Mesenchymal stem cell (in vitro differentiated cells and primary cell): ENCODE measurements around the gene IWS1.
A peak's percentile ranks its signal among the peaks of the same experiment; 100 is the strongest.

ENCODE experiments used
- DNase-seq: peaks from one replicate; pipeline ENCODE4 v3.0.0-alpha.2; 2013
- H2AFZ ChIP-seq: one replicate; pipeline ENCODE4 v1.6.1; 2013; ENCODE audit warnings: low read depth, mild to moderate bottlenecking, control low read depth, inconsistent platforms, low read length, moderate library complexity
- H2AK5ac ChIP-seq: 2 replicates; pipeline ENCODE4 v1.6.1; 2013; ENCODE audit warnings: low read length, moderate library complexity, mild to moderate bottlenecking, inconsistent platforms; ENCODE audit not compliant: severe bottlenecking
- H2BK120ac ChIP-seq: one replicate; pipeline ENCODE4 v1.6.1; 2013; ENCODE audit warnings: low read depth, mild to moderate bottlenecking, inconsistent platforms, low read length, moderate library complexity
- H2BK12ac ChIP-seq, 2 experiments: one replicate each; pipeline ENCODE4 v1.6.1; 2013; ENCODE audit warnings: inconsistent platforms in 2 of 2, low read length in 2 of 2, mild to moderate bottlenecking in 2 of 2, moderate library complexity in 2 of 2, control low read depth in 1 of 2
- H2BK15ac ChIP-seq: one replicate; pipeline ENCODE4 v1.6.1; 2013; ENCODE audit warnings: mild to moderate bottlenecking, low read depth, inconsistent platforms; ENCODE audit not compliant: poor library complexity, severe bottlenecking
- H2BK5ac ChIP-seq: 2 replicates; pipeline ENCODE4 v1.6.1; 2013; ENCODE audit warnings: low read depth, mild to moderate bottlenecking, low read length, control low read depth, inconsistent platforms; ENCODE audit not compliant: poor library complexity, severe bottlenecking
- H3K14ac ChIP-seq, 2 experiments: one replicate each; pipeline ENCODE4 v1.6.1; 2013; ENCODE audit warnings: inconsistent platforms in 2 of 2, low read length in 2 of 2, control low read depth in 1 of 2, mild to moderate bottlenecking in 1 of 2, moderate library complexity in 1 of 2
- H3K18ac ChIP-seq, 2 experiments: one replicate each; pipeline ENCODE4 v1.6.1; 2013; ENCODE audit warnings: inconsistent platforms in 2 of 2, low read length in 2 of 2, control low read depth in 1 of 2, low read depth in 1 of 2, mild to moderate bottlenecking in 1 of 2
- H3K23ac ChIP-seq, 2 experiments: one replicate each; pipeline ENCODE4 v1.6.1; 2013; ENCODE audit warnings: inconsistent platforms in 2 of 2, low read length in 2 of 2, mild to moderate bottlenecking in 2 of 2, moderate library complexity in 2 of 2, control low read depth in 1 of 2
- H3K27ac ChIP-seq: 2 replicates; pipeline ENCODE4 v1.5.1; 2013; ENCODE audit warnings: mild to moderate bottlenecking, moderate library complexity, low read length, control low read depth, inconsistent platforms; ENCODE audit not compliant: poor library complexity, severe bottlenecking
- H3K27me3 ChIP-seq, 2 experiments: 2 replicates each; pipeline versions ENCODE4 v1.6.1 to v1.7.0; 2013; ENCODE audit warnings: low read length in 2 of 2, mild to moderate bottlenecking in 2 of 2, moderate library complexity in 2 of 2, control low read depth in 1 of 2, inconsistent platforms in 1 of 2; ENCODE audit not compliant: control insufficient read depth in 1 of 2, insufficient read depth in 1 of 2
- H3K36me3 ChIP-seq, 2 experiments: 2 replicates each; pipeline versions ENCODE4 v1.6.1 to v1.7.0; 2013; ENCODE audit warnings: low read length in 2 of 2, control low read depth in 1 of 2, inconsistent platforms in 1 of 2, low read depth in 1 of 2, mild to moderate bottlenecking in 1 of 2; ENCODE audit not compliant: insufficient read depth in 2 of 2, control insufficient read depth in 1 of 2
- H3K4ac ChIP-seq, 2 experiments: one replicate each; pipeline ENCODE4 v1.6.1; 2013; ENCODE audit warnings: inconsistent platforms in 2 of 2, low read length in 2 of 2, mild to moderate bottlenecking in 2 of 2, moderate library complexity in 2 of 2, control low read depth in 1 of 2, low read depth in 1 of 2
- H3K4me1 ChIP-seq: 2 replicates; pipeline ENCODE4 v1.6.1; 2013; ENCODE audit warnings: low read depth, low read length, control low read depth; ENCODE audit not compliant: control insufficient read depth, insufficient read depth
- H3K4me2 ChIP-seq: 2 replicates; pipeline ENCODE4 v1.6.1; 2013; ENCODE audit warnings: low read length, mild to moderate bottlenecking, inconsistent platforms; ENCODE audit not compliant: poor library complexity, severe bottlenecking
- H3K4me3 ChIP-seq, 2 experiments: 2 replicates each; pipeline versions ENCODE4 v1.5.1 to v1.7.0; 2013; ENCODE audit warnings: low read length in 2 of 2, mild to moderate bottlenecking in 2 of 2, control low read depth in 1 of 2, low read depth in 1 of 2; ENCODE audit not compliant: insufficient read depth in 1 of 2
- H3K79me1 ChIP-seq: replicated peaks from 2 replicates; pipeline ENCODE4 v1.6.1; 2013; ENCODE audit warnings: mild to moderate bottlenecking, control low read depth, low read length, inconsistent platforms; ENCODE audit not compliant: poor library complexity, severe bottlenecking
- H3K9ac ChIP-seq: 2 replicates; pipeline ENCODE4 v1.7.0; 2013; ENCODE audit warnings: mild to moderate bottlenecking, low read length, moderate library complexity
- H3K9me3 ChIP-seq: 2 replicates; pipeline ENCODE4 v1.7.0; 2013; ENCODE audit warnings: mild to moderate bottlenecking, low read length; ENCODE audit not compliant: control insufficient read depth
- H4K8ac ChIP-seq: one replicate; pipeline ENCODE4 v1.6.1; 2013; ENCODE audit warnings: inconsistent platforms, mild to moderate bottlenecking, low read length, moderate library complexity
- H4K91ac ChIP-seq: one replicate; pipeline ENCODE4 v1.6.1; 2013; ENCODE audit warnings: mild to moderate bottlenecking, low read length, inconsistent platforms
- WGBS: methylation state at CpG from one replicate; pipeline ENCODE4 v1.1.7; 2013; ENCODE audit warnings: mixed read lengths; 5-methylcytosine and 5-hydroxymethylcytosine counted together

Gene IWS1

GRCh38 chr2:127566576-127566975 lies 40.3 kb upstream of the IWS1 start:
- no peaks in the 10 kb centered on the region for H3K36me3 ChIP-seq
- H3K27ac ChIP-seq: no peak overlapping the region
- no peak overlapping the region for H3K4me2 ChIP-seq
- no peak overlapping the region for H2BK5ac ChIP-seq
- no peaks in the 10 kb centered on the region for H3K79me1 ChIP-seq
- H2AFZ ChIP-seq: no peak overlapping the region
- H3K14ac ChIP-seq: peak overlapping the region in 1 of 2 experiments; percentile 7
- H2AK5ac ChIP-seq: no peak overlapping the region
- no peak overlapping the region for H3K9ac ChIP-seq
- no peak for DNase-seq
- no peak overlapping the region for H4K8ac ChIP-seq
- no peak overlapping the region for H3K23ac ChIP-seq
- H2BK15ac ChIP-seq: no peak overlapping the region
- H3K4me3 ChIP-seq: no peak overlapping the region
- no peak overlapping the region for H3K18ac ChIP-seq
- WGBS: 96% methylated on average over 9 of the region's 10 CpGs
- peaks cover 2% of the 10 kb centered on the region for H3K4me1 ChIP-seq
- H2BK120ac ChIP-seq: no peak overlapping the region
- no peak overlapping the region for H4K91ac ChIP-seq
- H3K27me3 ChIP-seq: peaks cover 12 to 15% of the 10 kb centered on the region in 2 experiments
- H3K9me3 ChIP-seq: no peaks in the 10 kb centered on the region
- H2BK12ac ChIP-seq: no peak overlapping the region
- H3K4ac ChIP-seq: no peak overlapping the region

- H3K36me3 ChIP-seq: no peaks in the 10 kb centered on the region
- H2BK12ac ChIP-seq: no peak overlapping the region
- no peak overlapping the region for H2BK5ac ChIP-seq
- no peak overlapping the region for H3K4ac ChIP-seq
- H2AK5ac ChIP-seq: no peak overlapping the region
- no peak overlapping the region for H3K14ac ChIP-seq
- H4K91ac ChIP-seq: no peak overlapping the region
- H3K4me2 ChIP-seq: no peak overlapping the region
- no peak overlapping the region for H2BK120ac ChIP-seq
- no peaks in the 10 kb centered on the region for H3K79me1 ChIP-seq
- no peak overlapping the region for H3K9ac ChIP-seq
- 91% methylated on average over 5 of the region's 5 CpGs for WGBS
- no peaks in the 10 kb centered on the region for H3K9me3 ChIP-seq
- H2BK15ac ChIP-seq: no peak overlapping the region
- H4K8ac ChIP-seq: no peak overlapping the region
- peaks cover 2% of the 10 kb centered on the region for H3K4me1 ChIP-seq
- H3K27ac ChIP-seq: no peak overlapping the region
- no peak overlapping the region for H2AFZ ChIP-seq
- H3K23ac ChIP-seq: no peak overlapping the region
- no peak for DNase-seq
- H3K4me3 ChIP-seq: no peak overlapping the region
- H3K18ac ChIP-seq: no peak overlapping the region
- H3K27me3 ChIP-seq: peaks cover 12 to 15% of the 10 kb centered on the region in 2 experiments
These were observed 39.8 kb upstream of the IWS1 start for GRCh38 chr2:127566139-127566417.

GRCh38 chr2:127565261-127566138 lies 39.2 kb upstream of the IWS1 start:
- WGBS: 87% methylated on average over 12 of the region's 12 CpGs
- no peaks in the 10 kb centered on the region for H3K9me3 ChIP-seq
- H3K27me3 ChIP-seq: peaks cover 12 to 15% of the 10 kb centered on the region in 2 experiments

GRCh38 chr2:127564429-127565260 lies 38.4 kb upstream of the IWS1 start:
- Histone ChIP-seq H3K27ac (no peak overlapping the region), H2AK5ac (no peak overlapping the region), H2BK15ac (no peak overlapping the region), H3K4ac (no peak overlapping the region), H2AFZ (no peak overlapping the region), H3K4me3 (no peak overlapping the region), H3K23ac (no peak overlapping the region), H3K9ac (no peak overlapping the region), H3K36me3 (no peaks in the 10 kb centered on the region), H2BK120ac (no peak overlapping the region), H2BK12ac (peak overlapping the region in 1 of 2 experiments; percentile 51), H2BK5ac (no peak overlapping the region), H3K14ac (no peak overlapping the region), H3K4me1 (peaks cover 2% of the 10 kb centered on the region), H4K91ac (no peak overlapping the region), H3K9me3 (no peaks in the 10 kb centered on the region), H4K8ac (no peak overlapping the region), H3K18ac (no peak overlapping the region), H3K4me2 (no peak overlapping the region), H3K27me3 (peaks cover 13 to 15% of the 10 kb centered on the region in 2 experiments), H3K79me1 (no peaks in the 10 kb centered on the region)
- WGBS: 87% methylated on average over 11 of the region's 11 CpGs
- no peak for DNase-seq

More at GRCh38 chr2:127565261-127566138, 39.2 kb upstream of the IWS1 start:
- H3K4me1 ChIP-seq: peaks cover 2% of the 10 kb centered on the region
- H2BK15ac ChIP-seq: no peak overlapping the region
- no peak overlapping the region for H2BK5ac ChIP-seq
- DNase-seq: no peak
- H3K9ac ChIP-seq: no peak overlapping the region
- no peak overlapping the region for H3K27ac ChIP-seq
- H2BK120ac ChIP-seq: no peak overlapping the region
- H3K4me2 ChIP-seq: no peak overlapping the region
- H3K14ac ChIP-seq: no peak overlapping the region
- H3K23ac ChIP-seq: no peak overlapping the region
- H2AFZ ChIP-seq: no peak overlapping the region
- no peak overlapping the region for H4K91ac ChIP-seq
- no peaks in the 10 kb centered on the region for H3K79me1 ChIP-seq
- no peak overlapping the region for H2AK5ac ChIP-seq
- H3K4me3 ChIP-seq: no peak overlapping the region
- H2BK12ac ChIP-seq: peak overlapping the region in 1 of 2 experiments; percentile 51
- no peak overlapping the region for H3K18ac ChIP-seq
- no peak overlapping the region for H4K8ac ChIP-seq
- no peak overlapping the region for H3K4ac ChIP-seq
- H3K36me3 ChIP-seq: no peaks in the 10 kb centered on the region
